ENCODE measurements around the gene GALNT18. TPM values are rescaled to one million over a fixed set of nuclear protein-coding genes. Genes with fewer than 3 reads are reported as not detected.

Gene GALNT18
- polyA plus RNA-seq, 6 donors from 2014 or later: not detected

DNA sequence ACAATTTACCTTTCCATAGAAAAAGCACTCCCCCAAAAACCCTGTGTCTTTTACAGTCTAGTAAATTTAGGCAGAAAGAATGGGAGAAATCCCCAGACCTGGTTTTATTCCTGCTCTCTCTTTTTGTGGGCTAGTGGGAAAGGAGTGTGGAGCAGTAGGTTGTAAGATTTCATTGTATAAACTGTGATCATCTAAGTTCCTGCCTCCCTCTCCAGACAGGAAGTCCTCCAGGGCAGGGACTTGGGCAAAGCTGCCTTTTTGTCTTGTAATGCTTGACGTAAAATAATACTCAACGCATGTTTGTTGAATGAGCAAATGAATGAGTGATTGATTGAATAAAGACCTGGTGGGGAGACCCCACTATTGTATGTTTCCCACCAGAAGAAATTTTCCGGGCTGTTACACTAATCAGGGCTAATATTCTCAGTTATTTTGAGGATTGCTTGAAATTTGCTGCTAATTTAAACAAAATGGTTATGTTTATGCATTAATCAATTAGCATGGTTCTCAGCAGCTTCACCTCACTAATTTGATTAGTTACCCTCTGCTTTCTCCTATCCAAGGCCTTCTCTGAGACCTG lies 305.1 kb downstream of the GALNT18 start:
- Mint-ChIP-seq H3K9me3 (peaks cover 0 to 4% (median 0%) of the 10 kb centered on the region in 7 donors), H3K27ac (no peak overlapping the region), H3K4me3 (no peak overlapping the region), H3K27me3 (peaks cover 0 to 17% (median 0%) of the 10 kb centered on the region in 3 donors), H3K36me3 (no peaks in the 10 kb centered on the region), H3K4me1 (no peaks in the 10 kb centered on the region)
- DNase-seq: no peak
- no peak for ATAC-seq (ENCODE audit: low read depth in 2 of 2)

GRCh38 chr11:11313902-11314692 lies 307.7 kb downstream of the GALNT18 start:
- H3K4me3 Mint-ChIP-seq: no peak overlapping the region
- H3K4me1 Mint-ChIP-seq: no peaks in the 10 kb centered on the region
- H3K27ac Mint-ChIP-seq: no peak overlapping the region
- ATAC-seq (ENCODE audit: low read depth in 2 of 2): no peak
- peaks cover 0 to 11% (median 11%) of the 10 kb centered on the region in 3 donors for H3K27me3 Mint-ChIP-seq
- no peak for DNase-seq
- peaks cover 0 to 11% of the 10 kb centered on the region in 2 donors for H3K36me3 Mint-ChIP-seq
- peaks cover 3 to 22% (median 9%) of the 10 kb centered on the region in 7 donors for H3K9me3 Mint-ChIP-seq

GRCh38 chr11:11313426-11313825 lies 308.4 kb downstream of the GALNT18 start:
- ATAC-seq (ENCODE audit: low read depth in 2 of 2): no peak
- peaks cover 0 to 11% of the 10 kb centered on the region in 2 donors for H3K36me3 Mint-ChIP-seq
- no peak for DNase-seq
- no peak overlapping the region for H3K4me3 Mint-ChIP-seq
- peaks cover 0 to 17% (median 15%) of the 10 kb centered on the region in 3 donors for H3K27me3 Mint-ChIP-seq
- H3K27ac Mint-ChIP-seq: no peak overlapping the region
- peaks cover 3 to 22% (median 11%) of the 10 kb centered on the region in 7 donors for H3K9me3 Mint-ChIP-seq
- no peaks in the 10 kb centered on the region for H3K4me1 Mint-ChIP-seq

GRCh38 chr11:11312738-11313137 lies 309.1 kb downstream of the GALNT18 start:
- no peak overlapping the region for H3K27ac Mint-ChIP-seq
- ATAC-seq (ENCODE audit: low read depth in 2 of 2) (no peak), DNase-seq (no peak)
- peaks cover 0 to 17% (median 17%) of the 10 kb centered on the region in 3 donors for H3K27me3 Mint-ChIP-seq
- H3K4me1 Mint-ChIP-seq: no peaks in the 10 kb centered on the region
- H3K36me3 Mint-ChIP-seq: peaks cover 0 to 11% of the 10 kb centered on the region in 2 donors
- peaks cover 3 to 22% (median 11%) of the 10 kb centered on the region in 7 donors for H3K9me3 Mint-ChIP-seq
- H3K4me3 Mint-ChIP-seq: no peak overlapping the region

DNA sequence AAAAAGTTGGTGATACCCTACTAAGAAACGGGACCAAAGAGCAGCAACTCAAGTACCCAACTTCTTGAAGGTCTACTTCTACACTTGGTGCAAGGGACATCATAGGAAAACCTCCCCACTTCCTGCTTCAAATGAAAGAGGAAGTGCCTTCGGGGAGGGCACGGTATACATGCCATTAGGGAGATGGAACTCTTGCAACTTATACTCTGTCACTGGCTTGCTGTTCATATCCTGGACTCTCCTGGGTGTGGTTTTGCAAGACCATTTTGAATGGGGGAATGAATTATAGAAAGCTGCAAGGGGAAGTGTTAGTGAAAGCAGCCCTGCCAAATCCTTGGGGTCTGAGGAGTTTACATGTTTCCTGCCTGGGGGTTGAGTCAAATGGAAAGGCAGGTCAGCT lies 310.6 kb downstream of the GALNT18 start:
- H3K36me3 Mint-ChIP-seq: peaks cover 0 to 11% of the 10 kb centered on the region in 2 donors
- H3K4me3 Mint-ChIP-seq: peak overlapping the region in 1 of 8 donors; percentile 16
- H3K9me3 Mint-ChIP-seq: peaks cover 3 to 22% (median 8%) of the 10 kb centered on the region in 7 donors
- peaks cover 0 to 17% (median 16%) of the 10 kb centered on the region in 3 donors for H3K27me3 Mint-ChIP-seq
- ATAC-seq (ENCODE audit: low read depth in 2 of 2) (no peak), DNase-seq (no peak)
- no peak overlapping the region for H3K27ac Mint-ChIP-seq
- no peaks in the 10 kb centered on the region for H3K4me1 Mint-ChIP-seq

DNA sequence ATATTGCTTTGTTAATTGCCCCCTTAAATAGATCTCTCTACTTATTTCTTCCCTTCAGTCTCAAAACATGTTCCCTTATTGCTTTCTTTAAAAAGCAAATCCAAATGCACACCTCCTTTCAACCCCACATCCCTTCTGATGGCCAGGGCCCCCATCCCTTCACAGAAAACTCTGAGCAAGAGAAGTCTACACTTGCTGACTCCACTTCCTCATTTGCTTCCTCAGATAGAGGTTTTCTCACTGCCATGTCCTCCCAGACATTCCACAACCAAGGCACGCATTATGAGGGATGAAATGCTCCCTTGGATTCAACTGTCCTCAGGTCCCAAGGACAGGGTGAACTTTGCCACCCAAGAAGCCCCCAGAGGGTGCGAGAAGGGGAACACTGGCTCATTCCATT lies 311.9 kb downstream of the GALNT18 start:
- Mint-ChIP-seq H3K27ac (no peak overlapping the region), H3K27me3 (peaks cover 0 to 17% (median 16%) of the 10 kb centered on the region in 3 donors), H3K36me3 (peaks cover 0 to 11% of the 10 kb centered on the region in 2 donors), H3K9me3 (peaks cover 3 to 22% (median 8%) of the 10 kb centered on the region in 7 donors), H3K4me1 (no peaks in the 10 kb centered on the region), H3K4me3 (no peak overlapping the region)
- no peak for DNase-seq
- no peak for ATAC-seq (ENCODE audit: low read depth in 2 of 2)

- H3K27ac Mint-ChIP-seq: no peak overlapping the region
- ATAC-seq (ENCODE audit: low read depth in 2 of 2) (no peak), DNase-seq (no peak)
- no peak overlapping the region for H3K4me3 Mint-ChIP-seq
- peaks cover 0 to 11% of the 10 kb centered on the region in 2 donors for H3K36me3 Mint-ChIP-seq
- H3K27me3 Mint-ChIP-seq: peaks cover 8 to 17% (median 16%) of the 10 kb centered on the region in 3 donors
- no peaks in the 10 kb centered on the region for H3K4me1 Mint-ChIP-seq
- H3K9me3 Mint-ChIP-seq: peaks cover 3 to 22% (median 8%) of the 10 kb centered on the region in 7 donors
These were observed 313.6 kb downstream of the GALNT18 start for GRCh38 chr11:11308249-11308648.

DNA sequence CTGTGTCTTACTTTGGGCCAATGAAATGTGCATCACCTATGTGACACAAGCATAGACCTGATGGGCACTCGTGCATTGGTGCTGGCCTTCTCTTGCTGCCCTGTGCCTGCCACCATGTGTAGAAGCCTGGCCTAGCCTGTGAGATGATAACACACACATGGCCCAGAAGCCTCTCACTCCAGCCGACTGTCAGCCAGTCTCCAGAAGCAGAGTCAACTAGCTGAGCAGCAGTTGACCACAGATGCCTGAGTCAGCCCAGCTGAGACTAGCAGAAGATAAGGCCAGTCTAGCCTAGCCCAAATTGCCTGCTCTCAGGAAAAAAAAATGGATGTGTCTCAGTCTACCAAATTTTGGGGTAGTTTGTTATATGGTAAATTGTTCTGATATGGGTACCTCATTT lies 314.9 kb downstream of the GALNT18 start:
- ATAC-seq (ENCODE audit: low read depth in 2 of 2) (no peak), DNase-seq (no peak)
- Mint-ChIP-seq H3K27me3 (peaks cover 8 to 17% (median 16%) of the 10 kb centered on the region in 3 donors), H3K36me3 (peaks cover 0 to 11% of the 10 kb centered on the region in 2 donors), H3K9me3 (peaks cover 3 to 22% (median 8%) of the 10 kb centered on the region in 7 donors), H3K4me1 (no peaks in the 10 kb centered on the region), H3K27ac (no peak overlapping the region), H3K4me3 (no peak overlapping the region)

GRCh38 chr11:11304550-11304949 lies 317.3 kb downstream of the GALNT18 start:
- no peak overlapping the region for H3K27ac Mint-ChIP-seq
- DNase-seq (no peak), ATAC-seq (ENCODE audit: low read depth in 2 of 2) (no peak)
- H3K36me3 Mint-ChIP-seq: peaks cover 0 to 4% of the 10 kb centered on the region in 2 donors
- no peaks in the 10 kb centered on the region for H3K4me1 Mint-ChIP-seq
- H3K4me3 Mint-ChIP-seq: no peak overlapping the region
- H3K27me3 Mint-ChIP-seq: peaks cover 13 to 37% (median 26%) of the 10 kb centered on the region in 3 donors
- H3K9me3 Mint-ChIP-seq: peaks cover 0 to 8% (median under 1%) of the 10 kb centered on the region in 7 donors

GRCh38 chr11:11302565-11302964 lies 319.2 kb downstream of the GALNT18 start:
- H3K27ac Mint-ChIP-seq: no peak overlapping the region
- H3K27me3 Mint-ChIP-seq: peaks cover 13 to 26% (median 15%) of the 10 kb centered on the region in 3 donors
- H3K36me3 Mint-ChIP-seq: no peaks in the 10 kb centered on the region
- ATAC-seq (ENCODE audit: low read depth in 2 of 2): no peak
- no peak for DNase-seq
- no peak overlapping the region for H3K4me3 Mint-ChIP-seq
- no peaks in the 10 kb centered on the region for H3K4me1 Mint-ChIP-seq
- no peaks in the 10 kb centered on the region for H3K9me3 Mint-ChIP-seq

DNA sequence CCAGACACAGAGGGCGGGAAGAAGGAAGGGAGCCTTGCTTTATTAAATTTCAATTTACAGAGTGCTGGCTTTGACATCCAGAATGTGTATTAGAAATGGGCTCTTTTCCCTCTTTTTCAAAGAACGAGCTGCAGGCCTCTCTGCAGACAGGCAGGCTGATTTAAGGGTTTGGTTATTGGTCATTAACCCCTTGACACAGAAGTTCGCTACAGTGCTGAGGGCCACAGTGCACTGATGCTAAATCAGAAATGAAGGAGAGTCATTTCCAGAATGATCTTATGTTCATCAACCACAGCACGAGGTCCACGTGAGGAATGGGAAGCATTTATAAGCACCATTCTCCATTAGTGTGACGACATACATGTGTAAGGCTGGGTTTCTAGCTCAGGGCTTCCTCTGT lies 320.6 kb downstream of the GALNT18 start:
- H3K4me3 Mint-ChIP-seq: peak overlapping the region in 1 of 8 donors; percentile 57
- no peaks in the 10 kb centered on the region for H3K4me1 Mint-ChIP-seq
- H3K27me3 Mint-ChIP-seq: peaks cover 13 to 21% (median 15%) of the 10 kb centered on the region in 3 donors
- H3K36me3 Mint-ChIP-seq: no peaks in the 10 kb centered on the region
- ATAC-seq (ENCODE audit: low read depth in 2 of 2): no peak
- DNase-seq: no peak
- no peak overlapping the region for H3K27ac Mint-ChIP-seq
- H3K9me3 Mint-ChIP-seq: no peaks in the 10 kb centered on the region

DNA sequence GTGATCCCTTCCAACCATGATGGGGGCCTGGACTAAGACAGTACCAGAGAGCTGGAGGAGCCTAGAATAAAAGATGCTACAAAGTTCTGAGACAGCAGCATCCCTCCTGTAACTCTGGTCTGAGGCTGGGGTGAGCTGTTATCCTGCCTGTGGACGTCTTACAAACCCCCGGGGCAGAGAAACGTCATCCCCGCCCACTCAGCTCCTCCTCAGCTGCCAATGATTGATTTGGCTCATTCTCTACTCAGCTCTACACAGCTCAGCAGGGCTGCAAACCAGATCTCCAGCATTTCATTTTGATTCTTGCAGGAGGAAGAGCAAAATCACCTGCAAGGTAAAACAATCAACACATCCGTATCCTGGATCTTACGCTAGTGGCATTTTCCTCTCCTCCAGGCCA lies 324.2 kb downstream of the GALNT18 start:
- no peaks in the 10 kb centered on the region for H3K36me3 Mint-ChIP-seq
- H3K4me1 Mint-ChIP-seq: no peaks in the 10 kb centered on the region
- no peak overlapping the region for H3K27ac Mint-ChIP-seq
- DNase-seq (no peak), ATAC-seq (ENCODE audit: low read depth in 2 of 2) (no peak)
- H3K9me3 Mint-ChIP-seq: peaks cover 0 to 1% (median 0%) of the 10 kb centered on the region in 7 donors
- H3K4me3 Mint-ChIP-seq: no peak overlapping the region
- peaks cover 5 to 26% (median 15%) of the 10 kb centered on the region in 3 donors for H3K27me3 Mint-ChIP-seq

DNA sequence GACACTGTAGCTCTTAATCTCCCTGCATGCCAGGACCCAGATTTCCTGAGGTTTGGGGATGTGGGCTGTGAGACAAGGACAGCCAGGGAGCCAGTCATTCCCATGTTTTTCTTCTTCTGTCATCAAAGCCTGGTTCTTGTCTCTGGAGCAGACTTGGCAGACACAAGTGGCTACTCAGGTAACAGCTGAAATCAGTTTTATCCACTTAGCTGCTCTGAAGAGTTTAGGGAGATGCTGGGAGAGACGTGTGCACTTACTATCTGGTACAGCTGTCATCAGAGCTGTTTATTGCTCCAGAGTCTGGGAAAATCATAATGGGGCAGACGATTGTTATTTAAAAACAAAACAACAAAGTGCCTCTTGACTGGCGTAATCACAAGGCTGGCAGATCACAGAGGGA lies 325.4 kb downstream of the GALNT18 start:
- DNase-seq: no peak
- H3K9me3 Mint-ChIP-seq: peaks cover 0 to 1% (median 0%) of the 10 kb centered on the region in 7 donors
- H3K4me3 Mint-ChIP-seq: no peak overlapping the region
- H3K27ac Mint-ChIP-seq: no peak overlapping the region
- ATAC-seq (ENCODE audit: low read depth in 2 of 2): no peak
- no peaks in the 10 kb centered on the region for H3K36me3 Mint-ChIP-seq
- H3K27me3 Mint-ChIP-seq: peaks cover 8 to 29% (median 15%) of the 10 kb centered on the region in 3 donors
- H3K4me1 Mint-ChIP-seq: no peaks in the 10 kb centered on the region

DNA sequence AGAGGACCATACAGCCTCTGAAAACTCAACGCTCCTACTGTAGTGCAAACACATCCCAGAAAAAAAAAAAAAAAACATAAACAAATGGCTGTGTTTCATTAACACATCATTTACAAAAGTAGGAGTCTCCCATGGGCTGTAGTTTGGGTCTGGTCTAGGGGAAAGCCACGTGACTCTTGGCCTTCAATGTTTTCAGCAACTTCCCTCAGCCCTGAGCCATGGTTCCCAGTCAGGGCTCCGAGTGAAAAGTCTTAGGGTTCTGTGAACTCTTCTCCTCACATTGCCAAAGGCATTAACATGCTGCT lies 327.3 kb downstream of the GALNT18 start:
- no peak overlapping the region for H3K4me3 Mint-ChIP-seq
- no peaks in the 10 kb centered on the region for H3K4me1 Mint-ChIP-seq
- peaks cover 0 to 1% (median 0%) of the 10 kb centered on the region in 7 donors for H3K9me3 Mint-ChIP-seq
- no peaks in the 10 kb centered on the region for H3K36me3 Mint-ChIP-seq
- no peak for ATAC-seq (ENCODE audit: low read depth in 2 of 2)
- peaks cover 0 to 14% (median 4%) of the 10 kb centered on the region in 3 donors for H3K27me3 Mint-ChIP-seq
- DNase-seq: no peak
- H3K27ac Mint-ChIP-seq: peak overlapping the region in 1 of 6 donors; percentile 57

All from naive B cell (primary cell).